ENCODE results near the gene ZNF580.

The ZNF580 gene

DNA sequence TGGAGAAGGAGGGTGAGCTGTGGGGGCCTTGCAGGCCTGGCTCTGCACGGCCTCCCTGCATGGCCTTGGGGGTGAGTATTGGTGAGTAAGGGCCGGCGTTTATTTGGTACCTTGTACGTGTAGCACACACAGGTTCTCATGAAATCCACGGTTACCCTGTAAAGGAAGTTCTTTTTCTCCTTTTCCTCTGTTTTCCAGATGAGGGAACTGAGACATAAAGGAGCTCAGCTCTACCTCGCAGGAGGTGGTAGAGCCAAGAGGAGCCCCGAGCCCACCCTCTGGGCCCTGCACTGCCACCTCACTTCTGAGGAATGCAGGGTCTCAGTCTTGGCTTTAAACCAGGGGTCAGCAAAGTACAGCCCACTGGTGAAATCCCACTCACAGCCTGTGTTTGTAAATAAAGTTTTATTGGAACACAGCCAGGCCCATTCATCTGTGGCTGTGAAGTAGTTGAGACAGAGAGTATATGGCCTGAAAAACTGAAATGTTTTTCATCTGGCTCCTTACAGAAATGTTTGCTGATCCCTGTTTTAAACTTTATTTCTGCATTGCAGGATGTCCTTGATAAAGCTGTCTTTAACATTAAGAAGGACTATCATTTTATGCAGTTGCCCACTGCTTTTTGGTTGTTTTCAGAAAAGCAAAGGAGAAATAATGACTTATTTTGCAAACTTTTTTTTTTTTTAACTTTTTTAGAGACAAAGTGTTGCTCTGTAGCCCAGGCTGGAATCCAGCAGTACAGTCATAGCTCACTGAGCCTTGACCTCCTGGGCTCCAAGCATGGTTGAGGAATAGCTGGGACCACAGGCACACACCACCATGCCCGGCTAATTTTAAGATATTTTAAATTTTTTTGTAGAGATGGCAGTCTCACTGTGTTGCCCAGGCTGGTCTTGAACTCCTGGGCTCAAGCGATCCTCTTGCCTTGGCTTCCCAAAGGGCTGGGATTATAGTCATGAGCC lies 40.6 kb downstream of the ZNF580 start:
- no peak for DNase-seq

- DNase-seq: no peak
Measured at GRCh38 chr19:55683449-55684261, 42.9 kb downstream of the ZNF580 start.

DNA sequence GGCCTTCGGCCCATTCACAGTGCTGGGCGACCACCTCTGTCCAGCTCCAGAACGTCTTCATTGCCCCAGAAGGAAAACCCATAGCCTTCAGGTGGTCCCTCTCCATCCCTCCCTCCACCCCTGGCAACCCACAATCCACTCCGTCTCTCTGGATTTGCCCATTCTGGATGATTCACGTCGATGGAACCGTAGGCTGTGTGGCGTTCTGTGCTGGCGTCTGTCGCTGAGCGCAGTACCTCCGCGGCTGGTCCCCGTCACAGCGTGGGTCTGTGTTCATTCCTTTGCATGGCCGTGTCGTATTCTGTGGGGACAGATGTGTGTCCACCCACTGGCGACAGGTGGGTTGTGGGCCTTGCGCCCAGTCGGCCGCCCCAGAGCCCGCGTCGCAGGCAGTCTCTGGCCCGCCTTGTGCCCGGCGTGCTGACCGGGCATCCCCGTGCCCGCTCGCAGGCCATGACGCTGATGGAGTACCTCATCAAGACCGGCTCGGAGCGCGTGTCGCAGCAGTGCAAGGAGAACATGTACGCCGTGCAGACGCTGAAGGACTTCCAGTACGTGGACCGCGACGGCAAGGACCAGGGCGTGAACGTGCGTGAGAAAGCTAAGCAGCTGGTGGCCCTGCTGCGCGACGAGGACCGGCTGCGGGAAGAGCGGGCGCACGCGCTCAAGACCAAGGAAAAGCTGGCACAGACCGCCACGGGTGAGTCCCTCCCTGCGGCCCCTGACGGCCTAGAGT lies 44.3 kb downstream of the ZNF580 start:
- DNase-seq: no peak

GRCh38 chr19:55685776-55686175 lies 45.0 kb downstream of the ZNF580 start:
- no peak for DNase-seq

DNA sequence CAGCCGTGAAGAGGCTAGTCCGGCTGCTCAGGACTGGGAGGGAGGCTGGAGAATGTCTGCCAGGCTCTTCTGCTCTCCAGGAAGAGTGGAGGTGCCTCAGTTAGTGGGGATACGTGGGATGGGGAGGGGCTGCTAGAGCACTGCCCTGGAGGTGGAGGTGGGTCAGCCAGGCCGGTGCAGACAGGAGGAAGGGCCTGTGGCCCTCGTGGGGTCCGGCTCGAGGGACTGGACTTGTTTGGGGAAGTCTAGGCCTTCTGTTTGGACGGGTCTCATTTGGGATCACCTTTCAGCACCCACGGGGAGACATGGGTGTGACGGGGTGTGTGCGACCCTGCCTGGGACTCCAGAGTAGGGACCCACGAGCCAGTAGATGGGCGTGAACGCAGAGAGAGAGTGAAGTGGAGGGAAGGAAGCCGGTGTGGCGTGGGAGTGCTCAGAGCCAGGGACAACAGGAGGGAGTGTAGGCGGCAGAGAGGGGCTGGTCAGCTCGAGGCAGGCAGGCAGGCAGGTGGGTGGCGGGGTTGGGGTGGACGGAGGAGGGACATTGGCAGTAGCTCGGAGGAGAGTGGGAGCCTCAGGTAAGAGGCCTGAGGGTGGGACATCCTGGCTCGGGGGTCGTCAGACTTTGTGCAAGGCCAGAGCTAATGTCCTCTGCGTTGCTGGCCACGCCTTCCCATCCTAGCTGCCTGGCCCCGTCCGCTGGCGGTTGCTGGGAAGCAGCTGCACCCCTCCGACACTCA lies 45.7 kb downstream of the ZNF580 start:
- DNase-seq: no peak

DNA sequence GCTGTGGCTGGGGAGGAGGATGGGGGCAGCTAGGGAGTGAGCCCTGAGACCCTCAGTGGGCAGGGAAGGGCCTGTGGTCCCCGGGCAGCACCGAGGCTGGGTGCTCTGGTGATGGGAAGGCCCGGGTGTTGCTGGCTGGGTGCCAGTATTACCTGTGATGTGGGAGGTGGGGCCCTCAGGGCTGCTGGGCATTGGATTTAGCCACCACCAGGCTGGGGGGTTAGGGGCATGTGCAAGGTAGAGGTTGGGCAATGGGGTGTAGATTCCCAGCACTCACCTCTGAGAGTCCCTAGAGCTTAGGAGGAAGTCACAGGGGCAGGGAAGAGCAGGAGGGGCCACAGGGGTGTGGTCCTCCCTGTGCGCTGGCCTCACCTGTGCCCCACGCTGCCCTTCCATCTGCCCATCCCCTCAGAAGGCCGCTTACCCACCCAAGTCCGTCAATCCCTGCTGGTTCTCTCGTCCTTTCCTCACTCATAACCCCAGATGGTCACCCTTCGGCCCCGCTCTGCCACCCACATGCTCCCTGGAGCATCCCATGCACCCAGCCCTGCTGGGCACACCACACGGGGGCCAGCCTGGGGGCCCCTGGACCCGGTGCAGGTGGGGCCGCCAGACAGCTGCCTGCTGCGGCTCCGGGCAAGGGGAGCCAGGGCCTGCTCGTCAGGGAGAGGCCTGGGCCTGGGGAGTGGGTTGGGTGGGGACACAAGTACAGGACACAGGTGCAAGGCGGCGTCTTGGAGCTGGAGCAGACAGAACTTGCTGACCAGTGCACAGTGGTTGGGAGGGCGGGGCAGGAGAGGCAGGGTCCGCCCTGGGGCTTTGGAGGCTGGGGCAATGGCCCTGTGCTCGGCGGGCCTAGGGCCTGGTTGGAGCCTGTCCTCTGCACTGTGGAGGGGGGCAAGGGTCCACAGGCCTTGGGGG lies 46.7 kb downstream of the ZNF580 start:
- DNase-seq: no peak

- DNase-seq: no peak
Measured at GRCh38 chr19:55688422-55689218, 47.8 kb downstream of the ZNF580 start.

- DNase-seq: no peak
Measured at GRCh38 chr19:55689411-55690108, 48.8 kb downstream of the ZNF580 start.

GRCh38 chr19:55690109-55690768 lies 49.4 kb downstream of the ZNF580 start:
- DNase-seq: no peak

- DNase-seq: no peak
Measured at GRCh38 chr19:55690769-55691545, 50.2 kb downstream of the ZNF580 start.

- DNase-seq: no peak
Measured at GRCh38 chr19:55691561-55692481, 51.0 kb downstream of the ZNF580 start.

- DNase-seq: no peak
Measured at GRCh38 chr19:55692681-55693081, 51.9 kb downstream of the ZNF580 start.

All from OCI-M1 (cell line).